ENCODE results near the gene LTBP4.
"Not testable (repeated sequence)": the region's sequence is repeated elsewhere in the genome, so short reads cannot be mapped to it uniquely, and the experiment has no call there.

LTBP4 gene

GRCh38 chr19:40611900-40612698 is 10.9 kb downstream of the LTBP4 start:
- DNase-seq (ENCODE audit: low read depth) = no peak

- peak; percentile 63 for DNase-seq (ENCODE audit: low read depth)
These were observed 11.9 kb downstream of the LTBP4 start for GRCh38 chr19:40612831-40613689.

- DNase-seq (ENCODE audit: low read depth) = peak; percentile 73
These were observed 12.8 kb downstream of the LTBP4 start for GRCh38 chr19:40613690-40614621.

GRCh38 chr19:40614622-40615411 is 13.6 kb downstream of the LTBP4 start:
- DNase-seq (ENCODE audit: low read depth) = peak; percentile 92

- no peak for DNase-seq (ENCODE audit: low read depth)
These were observed 15.0 kb downstream of the LTBP4 start for GRCh38 chr19:40616178-40616577.

- no peak for DNase-seq (ENCODE audit: low read depth)
These were observed 15.8 kb downstream of the LTBP4 start for GRCh38 chr19:40616941-40617340.

GRCh38 chr19:40617961-40618360 is 16.8 kb downstream of the LTBP4 start:
- DNase-seq (ENCODE audit: low read depth) = no peak

- DNase-seq (ENCODE audit: low read depth) = no peak
These were observed 18.4 kb downstream of the LTBP4 start for GRCh38 chr19:40619333-40620160.

GRCh38 chr19:40620161-40620485 is 19.0 kb downstream of the LTBP4 start:
- DNase-seq (ENCODE audit: low read depth) = no peak

- DNase-seq (ENCODE audit: low read depth) = no peak
These were observed 20.1 kb downstream of the LTBP4 start for GRCh38 chr19:40621283-40621682.

GRCh38 chr19:40621966-40622772 is 21.0 kb downstream of the LTBP4 start:
- no peak for DNase-seq (ENCODE audit: low read depth)

- DNase-seq (ENCODE audit: low read depth) = no peak
These were observed 21.6 kb downstream of the LTBP4 start for GRCh38 chr19:40622773-40623075.

GRCh38 chr19:40623403-40624251 is 22.5 kb downstream of the LTBP4 start:
- DNase-seq (ENCODE audit: low read depth) = no peak

- DNase-seq (ENCODE audit: low read depth) = not testable (repeated sequence)
These were observed 23.4 kb downstream of the LTBP4 start for GRCh38 chr19:40624369-40625153.

GRCh38 chr19:40625406-40626120 is 24.4 kb downstream of the LTBP4 start:
- DNase-seq (ENCODE audit: low read depth) = no peak

GRCh38 chr19:40626918-40627317 is 25.7 kb downstream of the LTBP4 start:
- DNase-seq (ENCODE audit: low read depth) = no peak
